ENCODE data around the gene NDRG3.
A peak's percentile ranks its signal among the peaks of the same experiment; 100 is the strongest.

The NDRG3 gene

GRCh38 chr20:36736451-36737182 lies 9.3 kb downstream of the NDRG3 start:
- H3K4me3 ChIP-seq (ENCODE audit: control insufficient read depth in 1 of 7, extremely low read depth in 1 of 7, insufficient read depth in 4 of 7, low read depth in 2 of 7, low read length in 6 of 7) = no peak overlapping the region
- no peak for DNase-seq
- H3K27me3 ChIP-seq (replicated peaks in 2 of 5; ENCODE audit: control insufficient read depth in 4 of 5, insufficient read depth in 5 of 5, low read length in 4 of 5) = no peaks in the 10 kb centered on the region
- H3K27ac ChIP-seq (ENCODE audit: insufficient read depth in 1 of 2, low read depth in 1 of 2, low read length in 2 of 2, poor library complexity in 1 of 2, severe bottlenecking in 2 of 2) = no peak overlapping the region
- peaks cover 0 to 3% (median 0%) of the 10 kb centered on the region in 4 experiments for H3K36me3 ChIP-seq (ENCODE audit: control insufficient read depth in 4 of 4, insufficient read depth in 4 of 4, low read length in 3 of 4)
- no peaks in the 10 kb centered on the region for H3K9me3 ChIP-seq (ENCODE audit: control extremely low read depth in 1 of 5, control insufficient read depth in 4 of 5, insufficient read depth in 2 of 5, low read depth in 1 of 5, low read length in 4 of 5)
- ChIA-PET CTCF (interaction anchor here (0.7 to 2.6 kb wide), 7 partner anchors 9 to 127 kb away, joined by 3 to 9 read pairs (median 3); partner anchors contain the start of genes NDRG3 and SLA2), POLR2A (no interaction called here)
- H3K4me1 ChIP-seq (ENCODE audit: control extremely low read depth in 1 of 4, control insufficient read depth in 4 of 4, insufficient read depth in 4 of 4, low read length in 3 of 4) = peaks cover 3 to 24% (median 13%) of the 10 kb centered on the region in 4 experiments
- WGBS (ENCODE audit: insufficient coverage) = 100% methylated on average over 1 of the region's 3 CpGs

GRCh38 chr20:36732456-36732855 lies 13.4 kb downstream of the NDRG3 start:
- POLR2A ChIA-PET = no interaction called here
- WGBS (ENCODE audit: insufficient coverage) = 100% methylated on average over 1 of the region's 1 CpG

GRCh38 chr20:36728986-36729385 lies 16.9 kb downstream of the NDRG3 start:
- WGBS (ENCODE audit: insufficient coverage) = 100% methylated on average over 2 of the region's 3 CpGs

More at GRCh38 chr20:36732456-36732855, 13.4 kb downstream of the NDRG3 start:
- Histone ChIP-seq H3K4me3 (ENCODE audit: control insufficient read depth in 1 of 7, extremely low read depth in 1 of 7, insufficient read depth in 4 of 7, low read depth in 2 of 7, low read length in 6 of 7) (no peak overlapping the region), H3K27ac (ENCODE audit: insufficient read depth in 1 of 2, low read depth in 1 of 2, low read length in 2 of 2, poor library complexity in 1 of 2, severe bottlenecking in 2 of 2) (no peak overlapping the region), H3K9me3 (ENCODE audit: control extremely low read depth in 1 of 5, control insufficient read depth in 4 of 5, insufficient read depth in 2 of 5, low read depth in 1 of 5, low read length in 4 of 5) (no peaks in the 10 kb centered on the region), H3K36me3 (ENCODE audit: control insufficient read depth in 4 of 4, insufficient read depth in 4 of 4, low read length in 3 of 4) (peaks cover 0 to 3% (median 0%) of the 10 kb centered on the region in 4 experiments), H3K27me3 (replicated peaks in 2 of 5; ENCODE audit: control insufficient read depth in 4 of 5, insufficient read depth in 5 of 5, low read length in 4 of 5) (no peaks in the 10 kb centered on the region), H3K4me1 (ENCODE audit: control extremely low read depth in 1 of 4, control insufficient read depth in 4 of 4, insufficient read depth in 4 of 4, low read length in 3 of 4) (peaks cover 3 to 23% (median 13%) of the 10 kb centered on the region in 4 experiments)
- CTCF ChIA-PET = interaction anchor here (0.9 to 1.2 kb wide), 2 partner anchors 12 to 21 kb away, joined by 3 to 4 read pairs; no protein-coding TSS in a partner anchor
- DNase-seq = no peak

GRCh38 chr20:36726168-36726567 lies 19.7 kb downstream of the NDRG3 start:
- H3K27me3 ChIP-seq (replicated peaks in 2 of 5; ENCODE audit: control insufficient read depth in 4 of 5, insufficient read depth in 5 of 5, low read length in 4 of 5) = no peaks in the 10 kb centered on the region
- H3K4me1 ChIP-seq (ENCODE audit: control extremely low read depth in 1 of 4, control insufficient read depth in 4 of 4, insufficient read depth in 4 of 4, low read length in 3 of 4) = no peaks in the 10 kb centered on the region
- POLR2A ChIA-PET = no interaction called here
- H3K9me3 ChIP-seq (ENCODE audit: control extremely low read depth in 1 of 5, control insufficient read depth in 4 of 5, insufficient read depth in 2 of 5, low read depth in 1 of 5, low read length in 4 of 5) = no peaks in the 10 kb centered on the region
- no peaks in the 10 kb centered on the region for H3K36me3 ChIP-seq (ENCODE audit: control insufficient read depth in 4 of 4, insufficient read depth in 4 of 4, low read length in 3 of 4)
- DNase-seq = no peak
- 100% methylated on average over 2 of the region's 3 CpGs for WGBS (ENCODE audit: insufficient coverage)
- CTCF ChIA-PET = interaction anchor here (0.9 to 1.5 kb wide), 2 partner anchors 36 to 121 kb away, joined by 3 read pairs; partner anchors contain the start of gene RAB5IF
- H3K27ac ChIP-seq (ENCODE audit: insufficient read depth in 1 of 2, low read depth in 1 of 2, low read length in 2 of 2, poor library complexity in 1 of 2, severe bottlenecking in 2 of 2) = no peak overlapping the region
- no peak overlapping the region for H3K4me3 ChIP-seq (ENCODE audit: control insufficient read depth in 1 of 7, extremely low read depth in 1 of 7, insufficient read depth in 4 of 7, low read depth in 2 of 7, low read length in 6 of 7)

More at GRCh38 chr20:36728986-36729385, 16.9 kb downstream of the NDRG3 start:
- no peaks in the 10 kb centered on the region for H3K27me3 ChIP-seq (replicated peaks in 2 of 5; ENCODE audit: control insufficient read depth in 4 of 5, insufficient read depth in 5 of 5, low read length in 4 of 5)
- H3K9me3 ChIP-seq (ENCODE audit: control extremely low read depth in 1 of 5, control insufficient read depth in 4 of 5, insufficient read depth in 2 of 5, low read depth in 1 of 5, low read length in 4 of 5) = no peaks in the 10 kb centered on the region
- DNase-seq = peak; percentile 36 to 64 (median 62)
- H3K4me3 ChIP-seq (ENCODE audit: control insufficient read depth in 1 of 7, extremely low read depth in 1 of 7, insufficient read depth in 4 of 7, low read depth in 2 of 7, low read length in 6 of 7) = no peak overlapping the region
- H3K27ac ChIP-seq (ENCODE audit: insufficient read depth in 1 of 2, low read depth in 1 of 2, low read length in 2 of 2, poor library complexity in 1 of 2, severe bottlenecking in 2 of 2) = no peak overlapping the region
- peaks cover 0 to 9% (median 5%) of the 10 kb centered on the region in 4 experiments for H3K4me1 ChIP-seq (ENCODE audit: control extremely low read depth in 1 of 4, control insufficient read depth in 4 of 4, insufficient read depth in 4 of 4, low read length in 3 of 4)
- ChIA-PET POLR2A (interaction anchor here (0.6 kb wide), 1 partner anchor 273 kb away, joined by 4 read pairs; no protein-coding TSS in a partner anchor), CTCF (interaction anchor here (1.5 to 2.9 kb wide), 2 partner anchors 45 to 116 kb away, joined by 4 to 14 read pairs; partner anchors contain the start of gene DSN1)
- H3K36me3 ChIP-seq (ENCODE audit: control insufficient read depth in 4 of 4, insufficient read depth in 4 of 4, low read length in 3 of 4) = peaks cover 0 to 3% (median 0%) of the 10 kb centered on the region in 4 experiments

GRCh38 chr20:36720510-36720909 lies 25.4 kb downstream of the NDRG3 start:
- WGBS (ENCODE audit: insufficient coverage) = 86% methylated on average over 1 of the region's 3 CpGs
- Histone ChIP-seq H3K4me3 (ENCODE audit: control insufficient read depth in 1 of 7, extremely low read depth in 1 of 7, insufficient read depth in 4 of 7, low read depth in 2 of 7, low read length in 6 of 7) (no peak overlapping the region), H3K27me3 (replicated peaks in 2 of 5; ENCODE audit: control insufficient read depth in 4 of 5, insufficient read depth in 5 of 5, low read length in 4 of 5) (no peaks in the 10 kb centered on the region), H3K9me3 (ENCODE audit: control extremely low read depth in 1 of 5, control insufficient read depth in 4 of 5, insufficient read depth in 2 of 5, low read depth in 1 of 5, low read length in 4 of 5) (no peaks in the 10 kb centered on the region), H3K36me3 (ENCODE audit: control insufficient read depth in 4 of 4, insufficient read depth in 4 of 4, low read length in 3 of 4) (no peaks in the 10 kb centered on the region), H3K27ac (ENCODE audit: insufficient read depth in 1 of 2, low read depth in 1 of 2, low read length in 2 of 2, poor library complexity in 1 of 2, severe bottlenecking in 2 of 2) (no peak overlapping the region), H3K4me1 (ENCODE audit: control extremely low read depth in 1 of 4, control insufficient read depth in 4 of 4, insufficient read depth in 4 of 4, low read length in 3 of 4) (no peaks in the 10 kb centered on the region)
- no peak for DNase-seq
- ChIA-PET POLR2A (no interaction called here), CTCF (no interaction called here)

GRCh38 chr20:36717657-36718056 lies 28.2 kb downstream of the NDRG3 start:
- 100% methylated on average over 2 of the region's 2 CpGs for WGBS (ENCODE audit: insufficient coverage)
- CTCF ChIA-PET = interaction anchor here (1.4 kb wide), 2 partner anchors 37 to 38 kb away, joined by 3 to 4 read pairs; no protein-coding TSS in a partner anchor
- DNase-seq = peak; percentile 10 to 38 (median 21)

GRCh38 chr20:36717021-36717420 lies 28.9 kb downstream of the NDRG3 start:
- H3K4me1 ChIP-seq (ENCODE audit: control extremely low read depth in 1 of 4, control insufficient read depth in 4 of 4, insufficient read depth in 4 of 4, low read length in 3 of 4) = no peaks in the 10 kb centered on the region
- ChIA-PET CTCF (interaction anchor here (0.7 to 1.4 kb wide), 3 partner anchors 29 to 39 kb away, joined by 3 to 4 read pairs (median 3); partner anchors contain the start of gene NDRG3), POLR2A (no interaction called here)
- DNase-seq = no peak
- H3K36me3 ChIP-seq (ENCODE audit: control insufficient read depth in 4 of 4, insufficient read depth in 4 of 4, low read length in 3 of 4) = no peaks in the 10 kb centered on the region
- no peaks in the 10 kb centered on the region for H3K9me3 ChIP-seq (ENCODE audit: control extremely low read depth in 1 of 5, control insufficient read depth in 4 of 5, insufficient read depth in 2 of 5, low read depth in 1 of 5, low read length in 4 of 5)
- H3K27ac ChIP-seq (ENCODE audit: insufficient read depth in 1 of 2, low read depth in 1 of 2, low read length in 2 of 2, poor library complexity in 1 of 2, severe bottlenecking in 2 of 2) = no peak overlapping the region
- 100% methylated on average over 2 of the region's 3 CpGs for WGBS (ENCODE audit: insufficient coverage)
- no peak overlapping the region for H3K4me3 ChIP-seq (ENCODE audit: control insufficient read depth in 1 of 7, extremely low read depth in 1 of 7, insufficient read depth in 4 of 7, low read depth in 2 of 7, low read length in 6 of 7)
- no peaks in the 10 kb centered on the region for H3K27me3 ChIP-seq (replicated peaks in 2 of 5; ENCODE audit: control insufficient read depth in 4 of 5, insufficient read depth in 5 of 5, low read length in 4 of 5)

More at GRCh38 chr20:36717657-36718056, 28.2 kb downstream of the NDRG3 start:
- Histone ChIP-seq H3K27me3 (replicated peaks in 2 of 5; ENCODE audit: control insufficient read depth in 4 of 5, insufficient read depth in 5 of 5, low read length in 4 of 5) (no peaks in the 10 kb centered on the region), H3K27ac (ENCODE audit: insufficient read depth in 1 of 2, low read depth in 1 of 2, low read length in 2 of 2, poor library complexity in 1 of 2, severe bottlenecking in 2 of 2) (no peak overlapping the region), H3K4me1 (ENCODE audit: control extremely low read depth in 1 of 4, control insufficient read depth in 4 of 4, insufficient read depth in 4 of 4, low read length in 3 of 4) (no peaks in the 10 kb centered on the region), H3K4me3 (ENCODE audit: control insufficient read depth in 1 of 7, extremely low read depth in 1 of 7, insufficient read depth in 4 of 7, low read depth in 2 of 7, low read length in 6 of 7) (no peak overlapping the region), H3K9me3 (ENCODE audit: control extremely low read depth in 1 of 5, control insufficient read depth in 4 of 5, insufficient read depth in 2 of 5, low read depth in 1 of 5, low read length in 4 of 5) (no peaks in the 10 kb centered on the region), H3K36me3 (ENCODE audit: control insufficient read depth in 4 of 4, insufficient read depth in 4 of 4, low read length in 3 of 4) (no peaks in the 10 kb centered on the region)
- POLR2A ChIA-PET = no interaction called here
